Measurements from ENCODE around the gene VPS35.

VPS35 gene

GRCh38 chr16:46709469-46710005, 20.6 kb upstream of the VPS35 start:
- no peak for TF ChIP-seq CTCF (IDR thresholded peaks at IDR 0.05; ENCODE audit: insufficient read depth, low read length, missing control alignments)
- ChIA-PET POLR2A (interaction anchor here (0.6 kb wide), 1 partner anchor 10 kb away, joined by 4 read pairs; no protein-coding TSS in a partner anchor), CTCF (interaction anchor here (0.9 to 1.0 kb wide), 2 partner anchors 10 to 12 kb away, joined by 3 to 4 read pairs; no protein-coding TSS in a partner anchor)
- no peak for DNase-seq (ENCODE audit: low read depth, low spot score)
- no peak overlapping the region for H3K4me3 ChIP-seq (ENCODE audit: low read depth, low read length)

GRCh38 chr16:46706642-46707041, 17.7 kb upstream of the VPS35 start:
- DNase-seq (ENCODE audit: low read depth, low spot score) = no peak
- ChIA-PET POLR2A (no interaction called here), CTCF (interaction anchor here (0.7 to 2.2 kb wide), 4 partner anchors 13 to 153 kb away, joined by 3 to 4 read pairs (median 4); no protein-coding TSS in a partner anchor)
- TF ChIP-seq CTCF (IDR thresholded peaks at IDR 0.05; ENCODE audit: insufficient read depth, low read length, missing control alignments) = no peak
- no peak overlapping the region for H3K4me3 ChIP-seq (ENCODE audit: low read depth, low read length)

- no peak overlapping the region for H3K4me3 ChIP-seq (ENCODE audit: low read depth, low read length)
- no peak for DNase-seq (ENCODE audit: low read depth, low spot score)
- no peak for TF ChIP-seq CTCF (IDR thresholded peaks at IDR 0.05; ENCODE audit: insufficient read depth, low read length, missing control alignments)
- ChIA-PET POLR2A (no interaction called here), CTCF (interaction anchor here (1.5 kb wide), 1 partner anchor 12 kb away, joined by 3 read pairs; the partner anchor contains the start of gene ORC6)
Observed at GRCh38 chr16:46702030-46702429, 13.1 kb upstream of the VPS35 start.

- ChIA-PET CTCF (interaction anchor here (1.1 to 1.5 kb wide), 2 partner anchors 10 to 12 kb away, joined by 3 read pairs; partner anchors contain the start of gene ORC6), POLR2A (no interaction called here)
- no peak for DNase-seq (ENCODE audit: low read depth, low spot score)
- no peak for TF ChIP-seq CTCF (IDR thresholded peaks at IDR 0.05; ENCODE audit: insufficient read depth, low read length, missing control alignments)
- no peak overlapping the region for H3K4me3 ChIP-seq (ENCODE audit: low read depth, low read length)
Observed at GRCh38 chr16:46701615-46702014, 12.6 kb upstream of the VPS35 start.

GRCh38 chr16:46700048-46700447, 11.1 kb upstream of the VPS35 start:
- ChIA-PET CTCF (interaction anchor here (0.8 to 1.1 kb wide), 4 partner anchors 9 to 102 kb away, joined by 3 to 4 read pairs (median 3); no protein-coding TSS in a partner anchor), POLR2A (no interaction called here)
- no peak for DNase-seq (ENCODE audit: low read depth, low spot score)
- TF ChIP-seq CTCF (IDR thresholded peaks at IDR 0.05; ENCODE audit: insufficient read depth, low read length, missing control alignments) = no peak
- H3K4me3 ChIP-seq (ENCODE audit: low read depth, low read length) = no peak overlapping the region

GRCh38 chr16:46696957-46697356, 8.0 kb upstream of the VPS35 start:
- TF ChIP-seq CTCF (IDR thresholded peaks at IDR 0.05; ENCODE audit: insufficient read depth, low read length, missing control alignments) = no peak
- ChIA-PET CTCF (interaction anchor here (0.6 to 1.2 kb wide), 3 partner anchors 8 to 105 kb away, joined by 3 to 4 read pairs (median 3); no protein-coding TSS in a partner anchor), POLR2A (no interaction called here)
- DNase-seq (ENCODE audit: low read depth, low spot score) = no peak
- H3K4me3 ChIP-seq (ENCODE audit: low read depth, low read length) = no peak overlapping the region

Measured in AG04449 (cell line).